Tibial artery (tissue), 4 donors: ENCODE measurements around the gene C1QTNF1.
"Not testable (repeated sequence)": the region's sequence is repeated elsewhere in the genome, so short reads cannot be mapped to it uniquely, and the experiment has no call there.

ENCODE experiments used
- DNase-seq, 2 donors: peaks; one replicate each; pipeline ENCODE4 v3.0.0-alpha.2; 2019
- H3K27ac ChIP-seq, 2 donors: fragments of 200-600 bp; sonication (generic) in 1 of 2; 1 replicate in 1 of 2; 2 replicates in 1 of 2; pipeline ENCODE4 v1.5.1; 2018 to 2019; ENCODE audit warnings: mild to moderate bottlenecking in 1 of 2
- H3K27me3 ChIP-seq, 2 donors: fragments of 200-600 bp; sonication (generic) in 1 of 2; one replicate each; pipeline versions ENCODE4 v1.5.1 to v1.6.0; 2016 to 2019
- H3K36me3 ChIP-seq, 3 donors: fragments of 200-600 bp; sonication (generic) in 2 of 3; one replicate each; pipeline ENCODE4 v1.5.1; 2016 to 2019; ENCODE audit warnings: mild to moderate bottlenecking in 2 of 3
- H3K4me1 ChIP-seq, 4 donors: fragments of 200-600 bp; sonication (generic) in 2 of 4; 1 replicate in 3 of 4; 2 replicates in 1 of 4; pipeline ENCODE4 v1.5.1; 2016 to 2019
- H3K4me3 ChIP-seq, 2 donors: fragments of 200-600 bp; sonication (generic) in 1 of 2; 1 replicate in 1 of 2; 2 replicates in 1 of 2; pipeline ENCODE4 v1.5.1; 2018 to 2019; ENCODE audit warnings: mild to moderate bottlenecking in 2 of 2
- H3K9me3 ChIP-seq, 3 donors: fragments of 200-600 bp; sonication (generic) in 1 of 3; one replicate each; pipeline ENCODE4 v1.5.1; 2016 to 2019
- CTCF ChIP-seq, 2 experiments: fragments of 200-600 bp in 1 of 2; fragments of 450-650 bp in 1 of 2; IDR thresholded peaks; one replicate each; pipeline ENCODE4 v1.5.1; 2017 to 2019; ENCODE audit warnings: antibody characterized with exemption in 2 of 2, mild to moderate bottlenecking in 1 of 2, moderate library complexity in 1 of 2
- intact Hi-C: fragments of 100-400 bp; cut with DNase I; formaldehyde crosslinking; loops from one replicate; pipeline ENCODE4 v1.15.0; 2023; ENCODE audit warnings: low total_unique reads

C1QTNF1 gene

GRCh38 chr17:79018370-79018695 lies 5.6 kb upstream of the C1QTNF1 start:
- Histone ChIP-seq H3K4me3 (no peak overlapping the region), H3K9me3 (no peaks in the 10 kb centered on the region), H3K4me1 (peaks cover 7 to 42% (median 38%) of the 10 kb centered on the region in 4 donors), H3K27me3 (no peaks in the 10 kb centered on the region), H3K36me3 (no peaks in the 10 kb centered on the region), H3K27ac (no peak overlapping the region)
- peak in 1 of 2 donors; percentile 33 for DNase-seq
- TF ChIP-seq CTCF (IDR thresholded peaks at IDR 0.05) = no peak
- intact Hi-C loops = loop anchor here (5.0 kb wide), 1 partner anchor 64 kb away; no protein-coding TSS in a partner anchor

GRCh38 chr17:79019261-79019631 lies 4.7 kb upstream of the C1QTNF1 start:
- intact Hi-C loops = loop anchor here (5.0 kb wide), 1 partner anchor 63 kb away; no protein-coding TSS in a partner anchor
- TF ChIP-seq CTCF (IDR thresholded peaks at IDR 0.05) = no peak
- Histone ChIP-seq H3K9me3 (no peaks in the 10 kb centered on the region), H3K27me3 (no peaks in the 10 kb centered on the region), H3K36me3 (no peaks in the 10 kb centered on the region), H3K4me1 (peaks cover 7 to 48% (median 43%) of the 10 kb centered on the region in 4 donors), H3K27ac (peak overlapping the region; percentile 96), H3K4me3 (no peak overlapping the region)
- no peak for DNase-seq

DNA sequence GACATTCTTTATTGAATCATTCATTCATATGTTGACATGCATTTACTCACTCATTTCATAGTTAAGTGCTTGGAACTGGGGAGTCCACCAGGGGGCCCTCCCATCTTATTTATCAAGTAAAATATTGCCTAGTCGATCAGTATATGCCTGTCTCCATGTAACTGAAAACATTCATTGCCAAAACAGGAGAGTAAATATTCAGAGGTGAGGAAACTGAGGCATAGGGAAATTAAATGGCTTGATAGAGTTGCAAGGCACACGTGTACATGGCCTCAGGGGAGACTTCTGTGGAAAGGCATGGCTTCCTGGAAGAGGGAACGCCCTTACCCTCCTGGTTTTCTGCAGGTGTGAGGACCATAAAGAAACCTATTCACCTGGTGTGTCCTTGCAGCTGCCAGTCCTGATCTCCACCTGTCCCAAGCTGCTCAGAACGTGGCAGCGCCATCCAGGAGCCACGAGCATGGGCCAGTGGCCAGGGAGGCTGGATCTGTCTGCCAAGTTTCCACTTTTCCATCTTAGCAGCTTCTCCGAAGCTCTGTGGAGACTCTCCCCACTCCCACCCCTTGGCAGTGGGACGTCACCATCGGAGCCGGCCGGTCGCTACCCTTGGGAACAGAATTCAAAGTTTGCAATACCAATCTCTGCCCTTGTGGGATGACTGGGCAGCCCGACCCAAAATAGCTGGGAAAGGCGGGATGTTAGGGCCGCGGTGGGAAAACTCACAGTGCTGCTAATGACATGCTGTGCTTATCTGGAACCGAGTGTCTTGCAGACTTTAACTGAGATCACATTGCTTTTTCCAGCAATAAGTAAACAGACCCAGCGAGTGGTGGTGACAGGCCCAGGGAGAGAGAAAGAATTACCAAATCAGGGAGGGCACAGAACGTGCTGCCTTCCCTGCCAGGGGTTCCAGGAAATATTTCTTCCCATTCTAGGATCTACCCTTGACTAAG lies 4.1 kb upstream of the C1QTNF1 start:
- intact Hi-C loops = loop anchor here (5.0 kb wide), 1 partner anchor 62 kb away; no protein-coding TSS in a partner anchor
- H3K4me3 ChIP-seq = no peak overlapping the region
- peak; percentile 77 to 87 for TF ChIP-seq CTCF (IDR thresholded peaks at IDR 0.05)
- no peaks in the 10 kb centered on the region for H3K27me3 ChIP-seq
- peak; percentile 91 to 97 for DNase-seq
- peaks cover 7 to 48% (median 43%) of the 10 kb centered on the region in 4 donors for H3K4me1 ChIP-seq
- H3K27ac ChIP-seq = peak overlapping the region; percentile 96
- no peaks in the 10 kb centered on the region for H3K36me3 ChIP-seq
- no peaks in the 10 kb centered on the region for H3K9me3 ChIP-seq

- intact Hi-C loops = no loop called here
- H3K9me3 ChIP-seq = no peaks in the 10 kb centered on the region
- peak in 1 of 2 donors; percentile 72 for DNase-seq
- H3K27me3 ChIP-seq = no peaks in the 10 kb centered on the region
- H3K4me3 ChIP-seq = no peak overlapping the region
- H3K36me3 ChIP-seq = no peaks in the 10 kb centered on the region
- no peak for TF ChIP-seq CTCF (IDR thresholded peaks at IDR 0.05)
- peaks cover 7 to 51% (median 44%) of the 10 kb centered on the region in 4 donors for H3K4me1 ChIP-seq
- H3K27ac ChIP-seq = peak overlapping the region; percentile 96
Measured at GRCh38 chr17:79020631-79021301, 3.2 kb upstream of the C1QTNF1 start.

DNA sequence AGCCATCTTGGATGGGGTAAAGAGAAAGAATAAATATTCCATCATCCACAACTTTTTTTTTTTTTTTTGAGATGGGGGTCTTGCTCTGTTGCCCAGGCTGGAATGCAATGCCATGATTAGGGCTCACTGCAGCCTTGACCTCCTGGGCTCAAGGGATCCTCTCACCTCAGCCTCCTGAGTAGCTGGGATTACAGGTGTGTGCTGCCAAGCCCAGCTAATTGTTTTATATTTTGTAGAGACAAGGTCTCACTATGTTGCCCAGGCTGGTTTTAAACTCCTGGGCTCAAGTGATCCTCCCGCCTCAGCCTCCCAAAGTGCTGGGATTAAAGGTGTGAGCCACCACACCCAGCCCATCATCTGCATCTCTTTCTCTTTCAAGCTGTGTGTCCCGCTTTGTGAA lies 2.0 kb upstream of the C1QTNF1 start:
- peaks cover 7 to 63% (median 56%) of the 10 kb centered on the region in 4 donors for H3K4me1 ChIP-seq
- H3K27me3 ChIP-seq, DNase-seq, H3K9me3 ChIP-seq, H3K4me3 ChIP-seq, H3K36me3 ChIP-seq, intact Hi-C loops: not testable (repeated sequence)
- peak overlapping the region; percentile 96 for H3K27ac ChIP-seq
